Stimulated activated naive CD8-positive, alpha-beta T cell treated with anti-CD3 and anti-CD28 coated beads, Interleukin-15, amount 100 ng/mL, for 72 hours (primary cell): ENCODE results near the gene SH3PXD2A.

Source experiments
- ATAC-seq: fragments of 150-1000 bp; cut with Tn5 transposase; 2 replicates; pipeline ENCODE4 v1.10.0; 2021; ENCODE audit warnings: mild to moderate bottlenecking, moderate library complexity
- DNase-seq, 2 donors: peaks; one replicate each; pipeline ENCODE4 v3.0.0; 2021 to 2022
- H3K27ac Mint-ChIP-seq, 2 donors: one replicate each; pipeline ENCODE4 v1.8.0; 2022; ENCODE audit warnings: mild to moderate bottlenecking in 2 of 2, mixed read lengths in 2 of 2, moderate library complexity in 2 of 2
- H3K27me3 Mint-ChIP-seq: one replicate; pipeline ENCODE4 v1.8.0; 2022; ENCODE audit warnings: mixed read lengths
- H3K4me1 Mint-ChIP-seq: one replicate; pipeline ENCODE4 v1.8.0; 2022; ENCODE audit warnings: mild to moderate bottlenecking, mixed read lengths
- H3K4me3 Mint-ChIP-seq, 2 donors: one replicate each; pipeline ENCODE4 v1.8.0; 2022; ENCODE audit warnings: mild to moderate bottlenecking in 2 of 2, mixed read lengths in 2 of 2, moderate library complexity in 1 of 2
- H3K9me3 Mint-ChIP-seq, 2 donors: one replicate each; pipeline ENCODE4 v1.8.0; 2022; ENCODE audit warnings: mixed read lengths in 2 of 2

SH3PXD2A gene

DNA sequence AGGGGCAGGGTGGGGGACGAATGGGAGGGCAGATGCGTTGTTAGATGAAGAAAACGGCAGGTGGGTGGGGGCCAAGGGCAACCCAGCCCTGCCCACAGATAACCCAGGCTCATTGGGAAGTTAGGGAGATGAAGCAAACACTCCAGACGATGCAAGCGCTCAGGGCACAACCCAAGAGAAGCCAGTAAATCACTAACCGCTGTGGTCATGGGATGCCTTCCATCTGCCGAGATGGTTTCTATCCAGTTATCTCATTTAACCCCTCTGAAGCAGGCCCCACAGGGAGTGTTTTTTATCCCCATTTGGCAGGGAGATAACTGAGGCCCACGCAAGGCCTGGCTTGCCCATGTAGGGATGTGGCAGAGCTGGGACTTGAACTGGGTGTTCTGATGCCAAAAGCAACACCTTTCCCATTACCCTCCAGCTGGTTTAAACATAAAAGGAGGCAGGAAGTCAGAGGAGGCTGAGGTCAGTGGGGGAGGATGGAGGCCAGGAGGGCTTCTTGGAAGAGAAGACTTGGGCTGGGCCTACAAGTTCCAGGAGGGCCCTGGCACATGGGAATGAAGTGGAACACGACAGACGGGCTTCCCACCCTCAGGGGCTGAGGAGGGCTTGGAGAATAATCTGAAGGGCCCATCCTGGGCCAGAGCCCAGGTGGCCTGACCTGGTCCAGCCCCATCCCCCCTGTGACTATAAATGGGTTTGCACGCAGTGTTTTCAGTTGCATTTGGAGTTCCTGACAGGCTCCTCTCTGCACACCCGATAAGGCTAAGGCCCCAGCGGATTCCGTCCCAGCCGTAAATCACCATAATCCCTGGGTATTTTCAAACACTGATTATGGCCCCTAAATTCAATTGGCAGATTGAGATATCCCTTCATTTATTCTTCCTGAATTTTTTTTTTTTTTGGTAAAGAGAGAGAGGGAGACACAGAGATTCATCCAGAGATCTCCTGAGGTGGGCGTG is 281.0 kb downstream of the SH3PXD2A start:
- Mint-ChIP-seq H3K9me3 (no peaks in the 10 kb centered on the region), H3K27me3 (peaks cover 10% of the 10 kb centered on the region), H3K4me1 (no peaks in the 10 kb centered on the region), H3K27ac (no peak overlapping the region), H3K4me3 (no peak overlapping the region)
- DNase-seq (no peak), ATAC-seq (no peak)

DNA sequence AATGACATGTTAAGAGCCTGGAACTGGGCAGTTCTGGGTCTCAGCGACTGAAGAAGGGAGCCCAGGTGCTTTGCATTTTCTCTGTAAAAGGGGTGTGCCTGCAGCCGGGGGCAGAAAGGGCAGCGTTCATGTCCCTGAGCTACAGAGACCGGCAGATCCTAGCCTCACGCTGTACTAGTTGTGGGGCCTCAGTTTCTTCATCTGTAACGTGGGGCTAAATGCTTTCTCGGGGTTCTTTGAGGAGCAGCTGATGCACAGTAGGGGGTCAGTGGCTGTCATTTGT is 282.2 kb downstream of the SH3PXD2A start:
- Mint-ChIP-seq H3K27me3 (peaks cover 15% of the 10 kb centered on the region), H3K4me3 (no peak overlapping the region), H3K9me3 (no peaks in the 10 kb centered on the region), H3K27ac (no peak overlapping the region), H3K4me1 (no peaks in the 10 kb centered on the region)
- DNase-seq (no peak), ATAC-seq (no peak)

DNA sequence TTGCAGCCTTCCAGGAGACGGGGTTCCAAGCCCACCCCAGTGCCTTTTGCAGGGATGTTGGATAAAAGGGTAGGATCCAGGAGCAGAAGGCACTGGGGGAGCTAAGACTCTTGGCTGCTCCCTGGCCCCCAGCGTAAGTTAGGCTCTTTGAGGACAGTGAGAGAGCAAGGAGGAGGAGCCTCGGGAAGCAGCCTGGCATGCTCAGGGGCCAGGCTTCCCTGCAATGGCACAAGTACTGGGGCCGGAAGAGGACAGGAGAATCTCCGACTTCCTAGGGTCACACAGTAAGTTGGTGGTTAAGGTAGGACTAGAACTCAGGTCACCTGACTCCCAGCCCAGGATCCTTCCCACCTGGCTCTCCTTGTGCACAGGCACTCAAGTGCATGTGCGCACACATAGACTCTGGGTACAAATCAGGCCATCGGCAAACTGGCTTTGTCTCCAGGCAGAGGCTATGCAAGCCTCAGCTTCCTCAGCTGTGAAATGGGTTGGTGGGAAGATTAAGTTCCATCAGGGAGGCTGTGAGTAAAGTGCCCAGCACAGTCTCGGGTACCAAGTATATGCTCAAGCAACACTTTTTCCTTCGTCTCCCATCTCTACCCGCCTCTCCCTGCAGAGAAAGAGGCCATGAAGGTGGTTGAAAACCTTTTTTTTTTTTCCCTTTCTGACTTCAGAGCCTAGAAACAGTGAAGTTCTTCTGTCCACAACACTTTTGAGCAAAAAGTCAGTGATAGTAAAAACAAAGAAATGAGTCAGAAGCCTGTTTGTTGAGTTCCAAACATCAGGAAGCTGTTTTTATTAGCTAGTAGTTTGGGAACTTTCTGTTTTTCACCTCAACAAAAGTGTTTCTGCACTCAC is 282.8 kb downstream of the SH3PXD2A start:
- Mint-ChIP-seq H3K4me1 (no peaks in the 10 kb centered on the region), H3K27me3 (peaks cover 15% of the 10 kb centered on the region), H3K9me3 (no peaks in the 10 kb centered on the region), H3K4me3 (no peak overlapping the region), H3K27ac (no peak overlapping the region)
- no peak for ATAC-seq
- DNase-seq = no peak

GRCh38 chr10:103571656-103571975 is 283.8 kb downstream of the SH3PXD2A start:
- DNase-seq (no peak), ATAC-seq (no peak)
- no peaks in the 10 kb centered on the region for H3K4me1 Mint-ChIP-seq
- H3K27me3 Mint-ChIP-seq = peaks cover 15% of the 10 kb centered on the region
- H3K27ac Mint-ChIP-seq = no peak overlapping the region
- no peaks in the 10 kb centered on the region for H3K9me3 Mint-ChIP-seq
- H3K4me3 Mint-ChIP-seq = no peak overlapping the region

- ATAC-seq = peak; percentile 38
- Mint-ChIP-seq H3K27me3 (peaks cover 15% of the 10 kb centered on the region), H3K4me3 (no peak overlapping the region), H3K9me3 (no peaks in the 10 kb centered on the region), H3K4me1 (no peaks in the 10 kb centered on the region), H3K27ac (peak overlapping the region in 1 of 2 donors; percentile 42)
- no peak for DNase-seq
These were observed 284.3 kb downstream of the SH3PXD2A start for GRCh38 chr10:103570844-103571655.

- no peak overlapping the region for H3K4me3 Mint-ChIP-seq
- H3K27ac Mint-ChIP-seq = peak overlapping the region in 1 of 2 donors; percentile 92
- peaks cover 3% of the 10 kb centered on the region for H3K4me1 Mint-ChIP-seq
- H3K9me3 Mint-ChIP-seq = no peaks in the 10 kb centered on the region
- no peak for DNase-seq
- no peak for ATAC-seq
- H3K27me3 Mint-ChIP-seq = peaks cover 19% of the 10 kb centered on the region
These were observed 285.5 kb downstream of the SH3PXD2A start for GRCh38 chr10:103569896-103570295.

DNA sequence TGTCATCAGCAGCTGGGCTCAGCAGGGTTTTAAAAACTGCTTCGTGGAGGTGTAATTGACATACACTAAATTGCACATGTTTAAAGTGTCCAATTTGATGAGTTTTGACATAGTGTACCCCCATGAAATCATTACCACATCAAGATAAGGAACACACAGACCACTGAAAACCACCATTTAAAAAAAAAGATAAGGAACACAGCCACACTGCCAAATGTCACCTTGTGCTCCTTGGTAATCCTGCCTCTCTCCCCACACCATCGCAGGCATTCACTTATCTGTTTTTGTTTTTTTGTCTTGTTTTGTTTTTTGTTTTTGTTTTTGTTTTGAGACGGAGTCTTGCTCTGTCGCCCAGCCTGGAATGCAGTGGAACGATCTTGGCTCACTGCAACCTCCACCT is 286.9 kb downstream of the SH3PXD2A start:
- H3K4me3 Mint-ChIP-seq = no peak overlapping the region
- H3K9me3 Mint-ChIP-seq = no peaks in the 10 kb centered on the region
- peaks cover 6% of the 10 kb centered on the region for H3K4me1 Mint-ChIP-seq
- peaks cover 23% of the 10 kb centered on the region for H3K27me3 Mint-ChIP-seq
- no peak for DNase-seq
- H3K27ac Mint-ChIP-seq = peak overlapping the region in 1 of 2 donors; percentile 72
- no peak for ATAC-seq

GRCh38 chr10:103566536-103566935 is 288.8 kb downstream of the SH3PXD2A start:
- Mint-ChIP-seq H3K4me3 (no peak overlapping the region), H3K9me3 (no peaks in the 10 kb centered on the region), H3K27ac (no peak overlapping the region), H3K27me3 (peaks cover 22% of the 10 kb centered on the region), H3K4me1 (peaks cover 6% of the 10 kb centered on the region)
- no peak for ATAC-seq
- no peak for DNase-seq

DNA sequence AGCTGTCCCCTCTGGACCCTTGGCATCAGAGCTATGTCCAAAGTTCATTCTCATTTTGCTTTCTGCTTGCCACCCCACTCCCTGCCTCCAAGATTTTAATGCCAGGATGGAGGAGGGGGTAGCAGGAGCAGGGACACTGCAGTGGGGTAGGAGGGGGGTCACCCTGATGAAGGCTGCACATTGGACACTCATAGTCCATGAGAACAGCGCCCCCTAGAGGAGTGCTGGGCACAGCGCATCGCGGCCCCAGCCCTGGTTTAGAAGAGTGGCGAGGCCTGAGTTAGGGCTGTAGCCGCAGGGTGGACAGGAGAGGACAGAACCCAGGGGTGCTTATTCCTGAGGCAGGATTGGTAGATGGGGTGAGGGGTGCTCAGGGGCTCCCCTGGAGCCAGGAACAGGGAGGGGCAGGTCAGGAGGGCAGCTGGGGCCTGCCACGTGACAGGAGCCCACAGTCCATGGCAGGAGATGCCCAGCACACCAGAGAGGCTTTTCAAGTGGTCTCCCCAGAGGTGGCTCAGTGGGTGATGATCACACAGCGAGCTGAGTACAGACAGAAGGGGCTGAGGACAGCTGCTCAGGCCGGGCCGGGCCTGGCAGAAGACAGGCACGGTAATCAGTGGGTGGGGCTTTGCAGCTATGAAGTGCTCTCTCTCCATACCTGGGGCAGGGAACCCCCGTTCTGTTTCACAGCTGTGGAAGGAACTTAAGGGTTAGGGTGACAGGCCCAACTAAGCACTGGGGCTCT is 290.4 kb downstream of the SH3PXD2A start:
- ATAC-seq = peak; percentile 78
- no peak overlapping the region for H3K4me3 Mint-ChIP-seq
- peaks cover 34% of the 10 kb centered on the region for H3K27me3 Mint-ChIP-seq
- H3K4me1 Mint-ChIP-seq = peaks cover 6% of the 10 kb centered on the region
- no peaks in the 10 kb centered on the region for H3K9me3 Mint-ChIP-seq
- H3K27ac Mint-ChIP-seq = peak overlapping the region in 1 of 2 donors; percentile 30
- DNase-seq = peak; percentile 52 to 56

GRCh38 chr10:103564116-103564501 is 291.3 kb downstream of the SH3PXD2A start:
- Mint-ChIP-seq H3K27me3 (peaks cover 36% of the 10 kb centered on the region), H3K4me3 (no peak overlapping the region), H3K27ac (no peak overlapping the region), H3K4me1 (peaks cover 6% of the 10 kb centered on the region), H3K9me3 (no peaks in the 10 kb centered on the region)
- ATAC-seq = peak; percentile 55
- no peak for DNase-seq

GRCh38 chr10:103563231-103564115 is 291.9 kb downstream of the SH3PXD2A start:
- Mint-ChIP-seq H3K4me1 (peaks cover 6% of the 10 kb centered on the region), H3K27ac (no peak overlapping the region), H3K27me3 (peaks cover 37% of the 10 kb centered on the region), H3K4me3 (no peak overlapping the region), H3K9me3 (no peaks in the 10 kb centered on the region)
- peak; percentile 8 for ATAC-seq
- DNase-seq = no peak

GRCh38 chr10:103562383-103562782 is 293.0 kb downstream of the SH3PXD2A start:
- DNase-seq (no peak), ATAC-seq (no peak)
- H3K4me3 Mint-ChIP-seq = no peak overlapping the region
- H3K4me1 Mint-ChIP-seq = peaks cover 12% of the 10 kb centered on the region
- no peaks in the 10 kb centered on the region for H3K9me3 Mint-ChIP-seq
- peaks cover 48% of the 10 kb centered on the region for H3K27me3 Mint-ChIP-seq
- H3K27ac Mint-ChIP-seq = no peak overlapping the region

GRCh38 chr10:103560886-103561285 is 294.5 kb downstream of the SH3PXD2A start:
- Mint-ChIP-seq H3K4me3 (no peak overlapping the region), H3K27ac (no peak overlapping the region), H3K9me3 (no peaks in the 10 kb centered on the region), H3K27me3 (peaks cover 63% of the 10 kb centered on the region), H3K4me1 (peaks cover 12% of the 10 kb centered on the region)
- no peak for DNase-seq
- ATAC-seq = no peak

DNA sequence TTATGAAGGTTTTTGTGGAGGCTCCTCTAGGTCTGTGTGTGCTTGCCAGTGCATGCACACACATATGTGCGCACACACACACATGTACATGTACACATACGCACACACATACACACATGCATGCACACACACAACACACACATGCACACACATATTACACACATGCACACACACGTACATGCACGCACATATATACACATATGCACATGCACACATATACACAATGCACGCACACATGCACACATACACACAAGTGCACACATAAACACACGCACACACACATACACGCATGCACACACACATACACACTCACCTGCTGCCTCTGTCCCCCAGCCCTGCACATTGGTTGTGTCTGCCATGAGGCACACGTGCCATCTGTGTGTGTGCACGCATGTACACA is 295.6 kb downstream of the SH3PXD2A start:
- Mint-ChIP-seq H3K4me1 (peaks cover 11% of the 10 kb centered on the region), H3K27ac (no peak overlapping the region), H3K27me3 (peaks cover 65% of the 10 kb centered on the region), H3K9me3 (no peaks in the 10 kb centered on the region), H3K4me3 (no peak overlapping the region)
- ATAC-seq (no peak), DNase-seq (no peak)
